Measurements from ENCODE around the gene PCNT.
"Not testable (repeated sequence)": the region's sequence is repeated elsewhere in the genome, so short reads cannot be mapped to it uniquely, and the experiment has no call there.

PCNT gene

DNA sequence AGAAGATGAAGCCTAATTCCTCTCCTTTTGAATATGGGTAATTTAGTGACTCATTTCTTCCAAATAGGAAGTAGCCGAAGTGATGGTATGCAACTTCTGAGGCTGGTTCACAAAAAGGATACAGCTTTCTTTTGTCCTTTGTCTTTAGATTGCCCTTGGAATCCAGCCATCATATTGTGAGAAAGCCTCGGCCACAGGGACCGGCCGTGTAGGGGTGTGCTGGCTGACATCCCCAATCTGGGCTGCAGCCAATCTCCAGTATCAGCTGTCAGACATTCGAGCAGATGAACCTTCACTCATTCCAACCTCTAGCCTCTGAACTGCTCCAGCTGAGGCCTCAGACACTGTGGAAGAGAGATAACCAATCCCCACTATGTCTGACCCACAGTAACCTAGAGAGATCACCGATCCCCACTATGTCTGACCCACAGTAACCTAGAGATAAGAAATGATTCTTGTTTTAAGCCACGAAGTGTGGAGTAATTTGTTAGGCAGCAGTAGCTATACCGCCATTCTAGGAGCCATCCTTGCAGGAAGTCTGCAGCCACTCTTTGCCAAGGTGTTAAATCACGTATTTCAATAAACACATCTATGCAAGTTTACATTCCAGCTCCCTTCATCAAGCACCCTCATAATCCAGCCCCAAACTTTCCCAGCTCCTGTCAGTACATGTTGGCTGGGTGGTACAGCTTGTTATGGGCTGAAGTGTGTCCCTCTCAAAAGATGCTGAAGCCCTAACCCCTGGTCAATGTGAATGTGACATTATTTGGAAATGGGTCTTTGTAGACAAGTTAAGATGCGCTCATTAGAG lies 131.8 kb downstream of the PCNT start:
- Histone ChIP-seq H3K27ac (ENCODE audit: low read depth, low read length, severe bottlenecking) (peak overlapping the region; percentile 19), H3K4me3 (ENCODE audit: extremely low read depth, insufficient read depth, low read length, poor library complexity, severe bottlenecking) (no peak overlapping the region), H3K36me3 (ENCODE audit: control insufficient read depth, insufficient read depth, low read length) (peaks cover 15% of the 10 kb centered on the region), H3K9me3 (ENCODE audit: control insufficient read depth, low read length) (no peaks in the 10 kb centered on the region), H3K4me1 (ENCODE audit: control insufficient read depth, insufficient read depth, low read length, poor library complexity, severe bottlenecking) (peaks cover 29% of the 10 kb centered on the region)
- WGBS, 2 experiments (ENCODE audit: insufficient coverage in 2 of 2), result 86% methylated on average over 6 to 8 of the region's 10 CpGs

DNA sequence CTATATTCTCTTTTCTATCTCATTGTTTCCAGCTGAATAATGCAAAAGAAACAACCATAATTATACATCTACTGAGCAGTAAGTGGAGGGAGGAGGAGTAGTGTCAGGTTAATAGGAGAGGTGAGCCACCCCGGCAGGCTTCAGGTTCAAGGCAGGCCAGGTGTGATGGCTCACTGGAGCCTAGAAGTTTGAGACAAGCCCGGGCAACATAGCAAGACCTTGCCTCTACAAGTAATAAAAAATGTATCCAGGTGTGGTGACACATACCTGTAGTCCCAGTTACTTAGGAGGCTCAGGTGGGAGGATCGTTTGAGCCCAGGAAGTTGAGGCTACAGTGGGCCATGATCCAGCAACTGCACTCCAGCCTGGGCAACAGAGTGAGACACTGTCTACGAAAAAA lies 132.8 kb downstream of the PCNT start:
- no peaks in the 10 kb centered on the region for H3K9me3 ChIP-seq (ENCODE audit: control insufficient read depth, low read length)
- H3K4me3 ChIP-seq (ENCODE audit: extremely low read depth, insufficient read depth, low read length, poor library complexity, severe bottlenecking), result no peak overlapping the region
- peaks cover 23% of the 10 kb centered on the region for H3K36me3 ChIP-seq (ENCODE audit: control insufficient read depth, insufficient read depth, low read length)
- H3K4me1 ChIP-seq (ENCODE audit: control insufficient read depth, insufficient read depth, low read length, poor library complexity, severe bottlenecking), result peaks cover 29% of the 10 kb centered on the region
- 85 to 96% methylated on average over 4 of the region's 4 CpGs for WGBS, 2 experiments (ENCODE audit: insufficient coverage in 2 of 2)
- no peak overlapping the region for H3K27ac ChIP-seq (ENCODE audit: low read depth, low read length, severe bottlenecking)

DNA sequence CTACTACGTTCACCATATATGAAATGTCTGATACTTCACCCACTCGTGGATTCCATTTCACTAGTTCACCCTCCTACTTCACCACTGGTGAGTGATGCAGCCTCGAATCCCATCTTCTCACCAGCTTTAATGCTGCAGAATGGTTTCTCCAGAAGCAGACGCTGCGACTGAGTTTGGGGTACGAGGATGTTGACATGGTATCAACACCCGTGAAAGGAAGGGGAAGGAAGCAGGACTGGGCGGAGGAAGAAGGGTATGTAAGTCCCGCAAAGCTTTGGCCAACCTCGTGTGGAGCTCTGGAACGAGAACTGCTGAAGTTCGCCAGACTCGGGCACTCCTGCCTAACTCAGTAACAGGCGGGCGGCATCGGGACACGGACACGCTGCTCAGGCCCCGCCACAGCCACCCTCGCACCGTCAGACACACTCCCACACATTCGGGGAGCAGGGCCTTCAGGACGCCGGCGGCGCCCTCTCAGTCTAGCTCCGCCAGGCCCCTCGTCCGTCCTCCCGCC lies 133.9 kb downstream of the PCNT start:
- Histone ChIP-seq H3K4me3 (ENCODE audit: extremely low read depth, insufficient read depth, low read length, poor library complexity, severe bottlenecking) (peak overlapping the region; percentile 81), H3K36me3 (ENCODE audit: control insufficient read depth, insufficient read depth, low read length) (peaks cover 28% of the 10 kb centered on the region), H3K4me1 (ENCODE audit: control insufficient read depth, insufficient read depth, low read length, poor library complexity, severe bottlenecking) (peaks cover 29% of the 10 kb centered on the region), H3K9me3 (ENCODE audit: control insufficient read depth, low read length) (no peaks in the 10 kb centered on the region), H3K27ac (ENCODE audit: low read depth, low read length, severe bottlenecking) (peak overlapping the region; percentile 92)
- WGBS, 2 experiments (ENCODE audit: insufficient coverage in 2 of 2), result 3 to 5% methylated on average over 27 to 28 of the region's 30 CpGs

DNA sequence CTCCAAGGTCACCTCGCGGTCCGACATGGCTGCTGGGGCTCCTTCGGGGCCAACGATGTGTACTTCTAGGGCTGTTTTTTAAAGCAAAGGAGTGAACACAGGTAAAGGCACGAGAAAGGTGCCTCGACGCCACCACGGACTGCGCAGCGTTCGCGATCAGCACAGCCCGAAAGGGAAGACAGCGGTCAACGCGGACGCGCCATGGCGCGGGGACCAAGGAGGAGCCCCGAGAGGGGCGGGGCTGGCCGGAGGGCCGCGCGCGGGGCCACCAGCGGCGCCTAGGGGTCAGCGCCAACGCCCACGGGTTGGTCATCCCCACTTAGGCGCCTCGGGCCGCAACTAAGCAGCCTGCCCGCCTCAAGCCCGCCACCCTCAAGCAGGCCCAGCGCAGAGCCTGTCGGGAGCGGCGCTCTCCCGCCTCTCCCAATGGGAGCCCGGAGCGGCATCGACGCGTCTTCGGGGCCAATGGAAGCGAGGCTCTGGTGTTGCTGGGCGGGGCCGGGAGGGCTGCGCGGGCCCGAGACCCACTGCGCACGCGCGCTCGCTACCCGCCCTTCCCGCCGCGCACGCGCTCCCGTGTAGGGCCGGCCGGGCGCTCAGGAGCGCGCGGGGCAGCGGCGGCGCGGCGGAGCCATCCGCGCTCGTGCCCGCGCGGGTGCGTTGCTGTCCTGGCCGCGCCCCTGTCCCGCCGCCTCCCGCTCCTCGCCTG lies 134.5 kb downstream of the PCNT start, which contains the start of gene DIP2A:
DIP2A (plus strand) TSS at position 577 of the 709 bp plus-strand sequence. CDS start 241 bp downstream, outside the sequence.
- 0 to 1% methylated on average over 74 to 75 of the region's 91 CpGs for WGBS, 2 experiments (ENCODE audit: insufficient coverage in 2 of 2)
- Histone ChIP-seq H3K36me3 (ENCODE audit: control insufficient read depth, insufficient read depth, low read length) (peaks cover 33% of the 10 kb centered on the region), H3K9me3 (ENCODE audit: control insufficient read depth, low read length) (no peaks in the 10 kb centered on the region), H3K4me1 (ENCODE audit: control insufficient read depth, insufficient read depth, low read length, poor library complexity, severe bottlenecking) (peaks cover 29% of the 10 kb centered on the region), H3K27ac (ENCODE audit: low read depth, low read length, severe bottlenecking) (peak within 1 kb of the TSS; percentile 92), H3K4me3 (ENCODE audit: extremely low read depth, insufficient read depth, low read length, poor library complexity, severe bottlenecking) (peak within 1 kb of the TSS; percentile 81)

DNA sequence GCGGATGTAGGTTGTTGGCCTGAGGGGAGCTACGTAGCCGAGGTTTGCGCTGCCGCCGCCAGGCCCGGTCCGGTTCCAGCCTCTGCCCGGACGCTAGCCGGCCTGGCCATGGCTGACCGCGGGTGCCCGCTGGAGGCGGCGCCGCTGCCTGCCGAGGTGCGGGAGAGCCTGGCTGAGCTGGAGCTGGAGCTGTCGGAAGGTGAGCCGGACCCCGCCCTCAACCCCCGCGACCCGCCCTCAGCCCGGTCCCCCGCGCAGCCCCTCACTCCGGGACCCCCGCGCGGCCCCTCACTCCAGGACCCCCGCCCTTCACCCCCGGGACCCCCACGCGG lies 135.0 kb downstream of the PCNT start:
- 0 to 1% methylated on average over 15 to 19 of the region's 36 CpGs for WGBS, 2 experiments (ENCODE audit: insufficient coverage in 2 of 2)
- H3K36me3 ChIP-seq (ENCODE audit: control insufficient read depth, insufficient read depth, low read length), result peaks cover 35% of the 10 kb centered on the region
- no peaks in the 10 kb centered on the region for H3K9me3 ChIP-seq (ENCODE audit: control insufficient read depth, low read length)
- H3K4me3 ChIP-seq (ENCODE audit: extremely low read depth, insufficient read depth, low read length, poor library complexity, severe bottlenecking), result peak overlapping the region; percentile 81
- H3K4me1 ChIP-seq (ENCODE audit: control insufficient read depth, insufficient read depth, low read length, poor library complexity, severe bottlenecking), result peaks cover 29% of the 10 kb centered on the region
- H3K27ac ChIP-seq (ENCODE audit: low read depth, low read length, severe bottlenecking), result no peak overlapping the region

DNA sequence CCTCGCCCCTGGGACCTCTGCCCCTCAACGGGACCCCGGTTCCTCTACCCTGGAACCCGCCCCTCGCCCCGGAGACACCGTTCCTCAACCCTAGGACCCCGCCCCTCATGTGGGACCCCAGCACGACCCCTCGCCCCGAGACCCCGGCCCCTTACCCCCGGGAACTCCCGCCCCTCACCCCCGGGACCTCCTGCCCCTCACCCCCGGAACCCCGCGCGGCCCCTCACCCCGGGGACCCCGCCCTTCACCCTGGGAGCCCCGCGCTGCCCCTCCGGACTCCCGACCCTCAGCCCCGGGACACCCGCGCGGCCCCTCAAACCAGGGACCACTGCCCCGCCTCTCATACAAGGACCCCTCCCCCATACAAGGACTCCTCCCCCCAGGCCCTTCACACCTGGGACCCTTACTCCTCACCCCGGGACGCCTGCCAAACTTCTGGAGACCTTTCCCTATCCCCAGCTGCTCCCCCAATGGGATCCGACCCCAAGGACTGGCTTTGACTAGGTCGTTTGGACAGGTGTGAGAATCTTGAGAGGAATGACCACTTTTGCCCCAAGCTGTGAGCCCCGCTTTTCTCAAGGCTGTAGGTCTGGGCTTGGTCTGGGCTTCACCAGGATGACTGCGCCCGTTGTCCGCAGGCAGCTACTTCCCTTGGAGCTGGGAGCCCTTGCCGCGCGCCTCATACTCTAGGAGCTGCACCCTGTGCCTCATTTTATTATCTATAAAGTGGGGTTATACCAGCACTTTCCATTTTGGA lies 135.6 kb downstream of the PCNT start:
- Histone ChIP-seq H3K9me3 (ENCODE audit: control insufficient read depth, low read length) (no peaks in the 10 kb centered on the region), H3K4me3 (ENCODE audit: extremely low read depth, insufficient read depth, low read length, poor library complexity, severe bottlenecking) (peak overlapping the region; percentile 81), H3K36me3 (ENCODE audit: control insufficient read depth, insufficient read depth, low read length) (peaks cover 36% of the 10 kb centered on the region), H3K4me1 (ENCODE audit: control insufficient read depth, insufficient read depth, low read length, poor library complexity, severe bottlenecking) (peaks cover 28% of the 10 kb centered on the region), H3K27ac (ENCODE audit: low read depth, low read length, severe bottlenecking) (no peak overlapping the region)
- 7 to 11% methylated on average over 8 to 9 of the region's 41 CpGs for WGBS, 2 experiments (ENCODE audit: insufficient coverage in 2 of 2)

DNA sequence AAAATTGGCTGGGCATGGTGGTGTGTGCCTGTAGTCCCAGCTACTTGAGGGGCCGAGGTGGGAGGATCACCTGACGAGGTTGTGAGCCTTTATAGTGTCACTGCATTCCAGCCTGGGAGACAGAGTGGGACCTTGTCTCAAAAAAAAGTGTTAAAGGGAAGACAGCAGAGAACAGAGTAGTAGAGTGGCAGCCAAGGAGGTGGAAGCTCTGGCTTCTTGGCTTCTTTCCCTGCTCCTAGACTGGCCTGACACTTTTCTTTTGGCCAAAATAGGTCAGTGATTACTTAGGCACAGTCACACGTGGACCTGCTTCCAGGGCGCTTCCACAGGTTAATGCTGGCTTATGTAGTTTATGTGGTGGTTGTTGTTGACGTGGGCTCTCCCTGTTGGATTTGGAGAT lies 138.0 kb downstream of the PCNT start:
- H3K36me3 ChIP-seq (ENCODE audit: control insufficient read depth, insufficient read depth, low read length), result peaks cover 49% of the 10 kb centered on the region
- 85 to 95% methylated on average over 5 of the region's 5 CpGs for WGBS, 2 experiments (ENCODE audit: insufficient coverage in 2 of 2)
- peaks cover 7% of the 10 kb centered on the region for H3K4me1 ChIP-seq (ENCODE audit: control insufficient read depth, insufficient read depth, low read length, poor library complexity, severe bottlenecking)
- no peak overlapping the region for H3K27ac ChIP-seq (ENCODE audit: low read depth, low read length, severe bottlenecking)
- no peak overlapping the region for H3K4me3 ChIP-seq (ENCODE audit: extremely low read depth, insufficient read depth, low read length, poor library complexity, severe bottlenecking)
- no peaks in the 10 kb centered on the region for H3K9me3 ChIP-seq (ENCODE audit: control insufficient read depth, low read length)

DNA sequence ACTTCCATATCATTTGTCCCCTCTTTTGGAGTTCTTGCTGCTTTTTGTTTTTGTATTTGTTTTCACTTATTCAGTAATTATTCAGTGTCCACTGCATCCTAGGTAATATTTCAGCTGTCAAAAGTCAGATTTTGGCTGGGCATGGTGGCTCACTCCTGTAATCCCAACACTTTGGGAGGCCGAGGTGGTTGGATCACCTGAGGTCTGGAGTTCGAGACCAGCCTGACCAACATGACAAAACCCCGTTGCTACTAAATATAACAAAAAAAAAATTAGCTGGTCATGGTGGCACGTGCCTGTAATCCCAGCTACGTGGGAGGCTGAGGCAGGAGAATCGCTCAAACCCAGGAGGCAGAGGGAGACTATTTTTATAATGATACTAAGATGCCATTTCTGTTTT lies 141.2 kb downstream of the PCNT start:
- H3K9me3 ChIP-seq (ENCODE audit: control insufficient read depth, low read length); H3K27ac ChIP-seq (ENCODE audit: low read depth, low read length, severe bottlenecking); H3K4me1 ChIP-seq (ENCODE audit: control insufficient read depth, insufficient read depth, low read length, poor library complexity, severe bottlenecking); H3K4me3 ChIP-seq (ENCODE audit: extremely low read depth, insufficient read depth, low read length, poor library complexity, severe bottlenecking): not testable (repeated sequence)
- peaks cover 65% of the 10 kb centered on the region for H3K36me3 ChIP-seq (ENCODE audit: control insufficient read depth, insufficient read depth, low read length)
- 92 to 100% methylated on average over 3 to 6 of the region's 6 CpGs for WGBS, 2 experiments (ENCODE audit: insufficient coverage in 2 of 2)

DNA sequence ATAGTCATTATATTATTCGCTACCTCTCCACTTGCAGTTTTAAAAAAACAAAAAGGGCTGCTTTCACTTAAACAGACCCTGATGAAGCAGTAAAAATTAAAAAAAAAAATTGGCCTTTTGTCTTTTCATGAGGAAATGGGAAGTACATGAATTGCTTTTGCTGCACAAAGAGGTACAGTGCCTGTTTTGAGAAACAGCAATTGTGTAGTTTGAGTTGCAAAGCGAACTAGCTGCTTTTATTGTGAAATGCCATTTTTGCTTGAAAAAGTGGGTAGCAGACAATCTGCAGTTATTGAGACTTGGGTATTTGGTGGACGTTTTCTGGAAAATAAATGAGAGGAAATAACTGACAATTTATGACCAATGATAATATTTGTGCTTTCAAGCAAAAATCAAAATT lies 141.7 kb downstream of the PCNT start:
- 100% methylated on average over 1 of the region's 3 CpGs for WGBS, 2 experiments (ENCODE audit: insufficient coverage in 2 of 2)
- Histone ChIP-seq H3K4me3 (ENCODE audit: extremely low read depth, insufficient read depth, low read length, poor library complexity, severe bottlenecking) (no peak overlapping the region), H3K4me1 (ENCODE audit: control insufficient read depth, insufficient read depth, low read length, poor library complexity, severe bottlenecking) (no peaks in the 10 kb centered on the region), H3K36me3 (ENCODE audit: control insufficient read depth, insufficient read depth, low read length) (peaks cover 62% of the 10 kb centered on the region), H3K9me3 (ENCODE audit: control insufficient read depth, low read length) (no peaks in the 10 kb centered on the region), H3K27ac (ENCODE audit: low read depth, low read length, severe bottlenecking) (no peak overlapping the region)

DNA sequence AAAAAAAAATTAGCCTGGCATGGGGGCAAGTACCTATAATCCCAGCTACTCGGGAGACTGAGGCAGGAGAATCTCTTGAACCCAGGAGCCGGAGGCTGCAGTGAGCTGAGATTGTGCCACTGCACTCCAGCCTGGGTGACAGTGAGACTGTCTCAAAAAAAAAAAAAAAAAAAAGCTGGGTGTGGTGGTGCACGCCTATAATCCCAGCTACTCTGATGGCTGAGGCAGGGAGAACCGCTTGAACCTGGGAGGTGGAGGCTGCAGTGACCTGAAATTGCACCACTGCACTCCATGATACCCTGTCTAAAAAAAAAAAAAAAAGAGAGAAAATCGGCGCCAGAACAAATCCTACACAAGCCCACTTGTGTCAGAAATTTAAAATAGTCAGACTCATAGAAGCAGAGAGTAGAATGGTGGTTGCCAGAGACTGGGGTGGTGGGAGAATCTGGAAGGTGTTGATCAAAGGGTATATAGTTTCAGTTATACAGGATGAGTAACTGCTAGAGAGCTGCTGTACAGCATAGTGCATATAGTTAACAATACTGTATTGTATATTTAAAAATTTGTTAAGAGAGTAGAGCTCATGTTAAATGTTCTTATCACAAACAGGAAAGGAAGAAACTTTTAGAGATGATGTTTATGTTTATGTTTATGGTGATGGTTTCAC lies 144.3 kb downstream of the PCNT start:
- Histone ChIP-seq H3K27ac (ENCODE audit: low read depth, low read length, severe bottlenecking) (no peak overlapping the region), H3K9me3 (ENCODE audit: control insufficient read depth, low read length) (no peaks in the 10 kb centered on the region), H3K36me3 (ENCODE audit: control insufficient read depth, insufficient read depth, low read length) (peaks cover 44% of the 10 kb centered on the region), H3K4me3 (ENCODE audit: extremely low read depth, insufficient read depth, low read length, poor library complexity, severe bottlenecking) (no peak overlapping the region), H3K4me1 (ENCODE audit: control insufficient read depth, insufficient read depth, low read length, poor library complexity, severe bottlenecking) (no peaks in the 10 kb centered on the region)
- WGBS, 2 experiments (ENCODE audit: insufficient coverage in 2 of 2), result 81 to 83% methylated on average over 1 to 2 of the region's 6 CpGs

All from mesodermal cell (in vitro differentiated cells).